ENCODE results near the gene MYOT.

- no peak for TF ChIP-seq USF2 (CRISPR knock-in tag; IDR thresholded peaks at IDR 0.05)
- TF ChIP-seq JUN (CRISPR knock-in tag; IDR thresholded peaks at IDR 0.05): no peak
Observed at GRCh38 chr5:137876101-137876500, 8.4 kb downstream of the MYOT start.
